Measurements from ENCODE around the gene POR.
A peak's percentile ranks its signal among the peaks of the same experiment; 100 is the strongest.
"Not testable (repeated sequence)": the region's sequence is repeated elsewhere in the genome, so short reads cannot be mapped to it uniquely, and the experiment has no call there.

Gene POR

GRCh38 chr7:75887669-75888369 is 27.1 kb upstream of the POR start:
- no peak for DNase-seq

DNA sequence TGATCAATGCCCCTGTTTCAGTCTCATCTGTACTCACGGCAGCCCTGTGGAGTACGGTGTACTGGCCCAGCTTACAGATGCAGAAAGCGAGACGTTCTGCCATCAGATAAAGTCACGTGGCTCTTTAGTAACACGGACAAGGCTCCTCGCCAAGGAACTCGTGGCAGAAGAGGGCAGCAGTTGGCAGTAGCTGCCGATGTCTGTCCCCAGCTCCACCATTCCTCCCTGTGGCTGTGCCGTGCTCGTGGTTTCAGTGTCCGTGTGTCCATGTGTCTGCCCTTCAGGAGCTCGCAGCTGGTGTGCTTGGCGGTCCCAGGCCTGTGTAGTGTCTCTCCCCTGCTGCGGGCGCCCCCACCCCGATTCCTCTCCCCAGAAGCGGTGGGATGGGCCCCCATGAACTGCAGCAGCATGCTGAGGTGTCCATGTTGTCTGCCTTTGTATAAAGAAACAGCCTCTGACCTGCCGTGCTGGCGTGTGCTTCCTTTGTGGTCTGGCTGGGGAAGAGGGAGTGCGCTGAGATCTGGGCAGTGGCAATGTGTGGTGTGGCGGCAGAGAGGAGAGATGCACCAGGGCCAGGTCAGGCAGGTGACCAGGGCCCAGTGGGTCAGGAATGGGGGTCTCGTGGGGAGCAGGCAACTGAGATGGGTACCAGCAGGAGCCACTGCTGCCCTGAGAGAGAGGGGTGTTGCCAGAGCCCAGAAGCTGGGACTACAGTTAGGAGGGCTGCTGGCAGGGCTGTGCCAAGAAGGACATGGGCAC is 26.3 kb upstream of the POR start:
- no peak for DNase-seq

DNA sequence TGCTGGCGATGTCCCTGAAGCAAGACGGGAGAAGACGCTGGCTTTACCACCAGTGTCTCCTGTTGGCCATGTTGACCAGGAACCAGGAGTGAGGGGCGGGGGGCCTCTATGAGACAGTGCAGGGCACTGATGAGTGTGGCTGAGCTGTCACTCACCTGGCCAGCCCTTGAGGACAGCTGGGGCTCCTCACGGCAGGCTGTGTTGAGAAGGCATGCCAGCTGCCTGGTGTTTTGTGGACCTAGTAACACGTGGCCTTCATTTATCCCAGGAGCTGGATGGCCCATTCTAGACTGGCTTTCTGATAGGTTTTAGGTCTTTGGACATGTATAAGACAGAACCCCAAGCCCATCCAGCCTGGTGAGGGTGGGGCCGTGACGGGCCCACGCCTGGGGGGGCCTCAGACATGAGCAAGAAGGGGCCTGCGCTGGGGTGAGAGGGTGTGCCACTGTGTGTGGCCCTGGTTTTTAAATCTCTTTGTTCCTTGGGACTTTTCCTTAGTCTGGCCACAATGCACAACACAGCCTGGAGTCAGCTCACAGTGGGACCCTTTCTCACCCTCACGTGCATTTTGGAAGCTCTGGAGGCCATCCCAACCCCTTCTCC is 25.6 kb upstream of the POR start:
- DNase-seq: peak; percentile 32

GRCh38 chr7:75889826-75890225 is 25.1 kb upstream of the POR start:
- peak; percentile 9 for DNase-seq

- peak; percentile 25 for DNase-seq
These were observed 23.7 kb upstream of the POR start for GRCh38 chr7:75891237-75891636.

DNA sequence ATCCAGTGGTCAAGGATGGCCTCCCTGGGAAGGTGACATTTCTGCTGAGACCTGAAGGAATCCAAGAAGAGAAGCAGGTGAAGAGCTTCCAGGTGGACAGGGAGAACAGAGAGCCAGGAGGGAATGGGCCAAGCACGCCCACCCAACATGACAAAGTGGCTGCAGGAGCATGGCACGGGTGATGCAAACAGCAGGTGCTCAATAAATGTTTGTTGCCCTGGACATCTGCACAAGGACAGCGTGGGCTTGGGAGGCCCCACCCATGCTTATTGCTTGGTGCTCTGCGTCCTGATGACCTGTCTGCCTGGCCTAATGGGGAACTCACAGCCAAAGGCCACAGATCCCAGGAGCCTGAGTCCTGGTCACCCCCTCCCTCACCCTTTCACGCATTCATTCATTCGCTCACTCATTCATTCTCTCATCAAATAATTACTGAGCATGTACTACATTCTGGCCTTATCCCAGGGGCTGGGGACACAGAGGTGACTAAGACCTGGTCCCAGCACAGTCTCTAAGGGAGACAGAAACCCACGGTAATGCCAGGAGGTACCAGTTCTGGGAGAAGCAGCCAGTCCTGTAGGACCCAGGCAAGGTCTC is 23.0 kb upstream of the POR start:
- no peak for DNase-seq

- DNase-seq: peak; percentile 25
These were observed 22.2 kb upstream of the POR start for GRCh38 chr7:75892634-75893272.

DNA sequence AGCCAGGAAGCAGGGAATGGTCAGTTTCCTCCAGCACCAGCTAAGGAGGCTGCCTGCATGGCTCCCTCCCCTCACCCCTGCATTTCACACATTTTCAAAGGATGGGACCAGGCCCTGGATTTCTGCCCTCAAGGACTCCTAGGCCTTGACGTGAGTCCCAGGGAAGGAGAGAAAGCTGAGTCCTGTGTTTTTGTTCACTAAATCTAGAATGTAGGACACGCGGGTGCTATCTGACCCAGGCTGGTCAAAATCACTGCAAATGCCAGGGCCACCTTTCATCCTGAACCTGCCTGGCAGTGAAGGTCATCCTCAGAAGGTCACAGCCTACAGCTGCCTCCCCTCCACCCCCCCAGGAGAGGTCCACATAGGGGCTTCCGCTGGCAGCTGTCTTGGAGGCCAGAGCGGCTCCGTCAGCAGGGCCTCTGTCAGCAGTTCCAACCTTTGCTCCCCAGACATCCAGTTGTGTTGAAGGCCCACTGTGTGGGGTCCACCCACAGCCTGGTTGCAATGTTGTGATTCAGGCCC is 18.1 kb upstream of the POR start:
- DNase-seq: no peak

DNA sequence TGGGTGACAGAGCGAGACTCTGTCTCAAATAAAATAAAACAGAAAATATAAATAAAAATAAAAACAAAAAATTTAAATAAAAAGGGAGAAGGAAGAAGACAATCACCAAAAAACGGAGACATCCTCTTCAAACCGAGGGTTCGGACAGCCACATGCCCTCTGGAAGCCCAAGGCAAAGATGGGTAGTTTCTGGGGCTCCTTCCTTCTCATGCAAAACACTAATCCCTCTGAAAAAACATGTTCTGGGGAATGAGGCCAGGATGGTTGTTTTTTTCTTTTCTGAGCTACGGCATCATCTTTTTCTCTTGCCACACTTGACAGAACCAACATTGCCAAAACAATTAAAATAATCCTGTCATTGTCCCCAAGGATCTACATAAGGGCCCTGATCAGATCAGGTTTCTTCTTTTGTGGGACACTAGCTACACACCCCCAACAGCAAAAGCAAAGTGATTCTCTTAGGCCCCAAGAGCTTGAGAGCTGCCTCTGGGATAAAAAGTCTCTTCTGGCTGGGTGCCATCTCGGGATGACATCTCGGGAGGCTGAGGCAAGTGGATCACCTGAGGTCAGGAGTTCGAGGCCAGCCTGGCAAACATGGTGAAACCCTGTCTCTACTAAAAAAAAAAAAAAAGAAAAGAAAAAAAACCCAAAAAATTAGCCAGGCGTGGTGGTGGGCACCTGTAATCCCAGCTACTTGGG is 14.2 kb upstream of the POR start:
- DNase-seq: peak; percentile 70

DNA sequence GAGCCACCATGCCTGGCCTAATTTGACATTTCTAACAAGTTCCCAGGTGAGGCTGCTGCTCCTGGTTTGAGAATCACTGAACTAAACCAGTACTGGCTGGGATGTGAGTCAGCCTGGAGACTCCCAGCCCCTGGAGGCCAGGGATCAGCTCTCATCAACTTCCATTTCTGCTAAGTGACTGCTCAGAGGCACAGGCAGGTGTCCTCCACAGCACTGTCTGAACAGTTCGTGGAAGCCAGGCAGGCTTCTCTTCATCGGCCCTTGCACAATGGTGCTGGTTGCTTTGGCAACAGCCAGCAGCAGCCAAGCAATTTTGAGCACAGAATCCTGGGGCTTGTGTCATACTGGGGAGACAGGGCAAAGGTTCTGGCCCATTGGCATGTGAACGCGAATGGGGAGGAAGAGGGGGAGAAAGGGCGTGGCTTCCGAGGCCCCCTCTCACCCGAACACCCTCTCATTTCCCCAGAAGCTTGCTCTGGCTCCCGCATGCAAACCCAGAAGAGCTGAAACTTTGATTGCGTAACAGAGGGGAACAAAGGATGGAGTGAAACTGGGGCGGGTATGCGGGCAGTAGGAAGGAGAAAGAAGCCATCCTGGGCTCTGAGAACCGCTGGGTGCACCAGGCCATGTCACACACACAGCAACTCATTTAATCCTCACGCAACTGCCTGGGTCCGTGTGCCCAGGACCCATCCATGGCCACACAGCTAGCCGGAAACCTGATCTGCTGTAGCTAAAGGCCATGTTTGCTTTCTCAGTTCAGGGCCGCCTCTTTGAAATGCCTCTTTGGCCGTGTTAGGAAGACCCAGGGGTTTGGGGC is 9.0 kb upstream of the POR start:
- peak; percentile 28 for DNase-seq

DNA sequence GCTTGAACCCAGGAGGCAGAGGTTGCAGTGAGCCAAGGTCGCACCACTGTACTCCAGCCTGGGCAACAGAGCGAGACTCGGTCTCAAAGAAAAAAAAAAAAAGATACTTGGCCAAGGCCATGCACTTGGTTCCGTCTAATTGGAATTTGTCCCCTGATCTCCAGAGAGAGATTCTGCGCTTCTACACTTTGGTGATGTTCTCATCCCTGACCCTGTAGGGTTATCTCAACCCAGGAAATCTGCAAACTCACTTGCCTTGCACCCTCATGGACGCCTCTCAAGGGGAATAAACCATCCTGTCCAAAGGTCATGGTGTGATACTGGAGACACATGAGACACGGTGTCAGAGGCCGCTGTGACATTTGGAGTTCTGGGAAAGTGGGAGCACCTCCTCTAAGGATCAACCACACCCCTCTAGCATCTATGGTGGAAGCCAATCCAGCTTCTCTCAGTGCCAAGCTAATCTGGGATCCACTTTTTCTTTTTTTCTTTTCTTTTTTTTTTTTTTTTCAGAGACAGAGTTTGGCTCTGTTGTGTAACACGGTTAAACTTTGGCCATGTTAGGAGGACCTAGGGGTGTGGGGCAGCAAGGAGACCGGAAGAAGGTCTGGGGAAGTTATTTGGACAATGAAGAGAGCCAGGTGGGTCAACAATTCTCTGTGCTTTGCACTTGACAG is 7.8 kb upstream of the POR start:
- DNase-seq: no peak

DNA sequence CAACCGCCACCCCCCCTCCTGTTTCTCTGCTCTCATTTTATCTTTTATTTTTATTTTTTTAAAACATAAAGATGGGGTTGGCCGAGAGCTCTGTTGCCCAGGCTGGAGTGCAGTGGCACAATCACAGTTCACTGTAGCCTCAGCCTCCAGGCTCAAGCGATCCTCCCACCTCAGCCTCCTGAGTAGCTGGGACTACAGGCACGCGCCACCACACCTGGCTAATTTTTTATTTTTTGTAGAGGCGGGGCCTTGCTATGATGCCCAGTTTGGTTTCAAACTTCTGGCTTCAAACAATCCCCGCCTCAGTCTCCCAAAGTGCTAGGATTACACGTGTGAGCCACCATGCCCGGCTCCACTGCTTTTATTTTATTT is 7.3 kb upstream of the POR start:
- DNase-seq: not testable (repeated sequence)

- no peak for DNase-seq
These were observed 5.3 kb upstream of the POR start for GRCh38 chr7:75909521-75910132.

- not testable (repeated sequence) for DNase-seq
These were observed 3.8 kb upstream of the POR start for GRCh38 chr7:75911186-75911585.

- DNase-seq: no peak
These were observed 1.5 kb upstream of the POR start for GRCh38 chr7:75913437-75913836.

DNA sequence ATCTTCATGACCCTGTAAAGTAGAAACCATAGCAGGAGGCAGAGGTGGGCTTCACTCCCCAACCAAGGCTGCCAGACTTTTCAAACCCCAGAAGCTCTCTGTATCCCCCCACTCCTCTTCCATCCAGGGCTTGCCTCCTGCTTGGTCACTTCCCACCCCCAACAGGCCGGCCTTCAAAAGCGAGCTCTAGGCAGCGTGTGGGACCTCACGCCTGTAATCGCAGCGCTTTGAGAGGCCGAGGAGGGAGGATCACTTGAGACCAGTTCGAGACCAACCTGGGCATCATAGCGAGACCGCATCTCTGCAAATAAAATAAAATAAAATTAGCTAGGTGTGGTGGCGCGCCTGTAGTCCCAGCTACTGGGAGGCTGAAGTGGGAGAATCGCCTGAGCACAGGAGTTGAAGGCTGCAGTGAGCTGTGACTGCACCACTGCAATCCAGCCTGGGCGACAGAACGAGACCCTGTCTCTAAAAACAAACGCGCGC is 743 bp upstream of the POR start:
- DNase-seq: no peak

DNA sequence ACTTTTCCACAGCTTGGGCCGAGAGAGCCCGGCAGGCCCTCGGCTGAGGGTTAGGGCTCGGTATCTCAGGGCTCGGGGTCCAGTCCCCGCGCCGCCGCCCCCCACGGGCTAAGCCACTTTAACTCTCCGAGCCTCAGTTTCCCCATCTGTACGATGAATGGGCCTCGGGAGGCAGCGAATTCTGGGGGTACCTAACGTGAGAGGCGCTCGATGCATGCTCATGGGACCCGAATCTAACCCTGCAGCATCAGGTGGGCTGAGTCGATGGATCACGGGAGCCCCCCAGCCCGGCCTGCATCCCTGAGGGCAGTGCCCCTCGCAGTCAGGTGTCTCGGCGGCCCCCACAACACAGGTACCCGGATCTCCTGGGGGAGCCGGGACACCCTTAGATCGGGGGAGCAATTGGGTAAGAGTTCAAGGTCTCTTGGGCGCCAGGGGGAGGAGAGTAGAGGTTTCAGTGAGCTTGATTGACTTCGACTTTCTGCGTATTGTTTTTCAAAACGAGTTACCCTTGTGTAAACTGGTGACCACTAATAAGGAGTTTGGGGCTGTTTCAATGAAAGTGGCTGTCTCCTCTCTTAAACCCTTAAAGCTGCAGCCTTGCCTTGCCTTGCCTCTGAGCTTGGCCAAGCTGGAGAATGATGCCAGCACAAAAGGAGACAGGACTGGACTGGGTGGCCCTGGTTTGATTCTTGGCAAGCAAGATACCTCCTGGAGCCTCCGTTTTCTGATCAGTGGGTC is 631 bp downstream of the POR start:
- peak; percentile 9 for DNase-seq

GRCh38 chr7:75916259-75916658 is 1.3 kb downstream of the POR start:
- DNase-seq: no peak
